Measurements from ENCODE around the gene SLC12A7.

The SLC12A7 gene

DNA sequence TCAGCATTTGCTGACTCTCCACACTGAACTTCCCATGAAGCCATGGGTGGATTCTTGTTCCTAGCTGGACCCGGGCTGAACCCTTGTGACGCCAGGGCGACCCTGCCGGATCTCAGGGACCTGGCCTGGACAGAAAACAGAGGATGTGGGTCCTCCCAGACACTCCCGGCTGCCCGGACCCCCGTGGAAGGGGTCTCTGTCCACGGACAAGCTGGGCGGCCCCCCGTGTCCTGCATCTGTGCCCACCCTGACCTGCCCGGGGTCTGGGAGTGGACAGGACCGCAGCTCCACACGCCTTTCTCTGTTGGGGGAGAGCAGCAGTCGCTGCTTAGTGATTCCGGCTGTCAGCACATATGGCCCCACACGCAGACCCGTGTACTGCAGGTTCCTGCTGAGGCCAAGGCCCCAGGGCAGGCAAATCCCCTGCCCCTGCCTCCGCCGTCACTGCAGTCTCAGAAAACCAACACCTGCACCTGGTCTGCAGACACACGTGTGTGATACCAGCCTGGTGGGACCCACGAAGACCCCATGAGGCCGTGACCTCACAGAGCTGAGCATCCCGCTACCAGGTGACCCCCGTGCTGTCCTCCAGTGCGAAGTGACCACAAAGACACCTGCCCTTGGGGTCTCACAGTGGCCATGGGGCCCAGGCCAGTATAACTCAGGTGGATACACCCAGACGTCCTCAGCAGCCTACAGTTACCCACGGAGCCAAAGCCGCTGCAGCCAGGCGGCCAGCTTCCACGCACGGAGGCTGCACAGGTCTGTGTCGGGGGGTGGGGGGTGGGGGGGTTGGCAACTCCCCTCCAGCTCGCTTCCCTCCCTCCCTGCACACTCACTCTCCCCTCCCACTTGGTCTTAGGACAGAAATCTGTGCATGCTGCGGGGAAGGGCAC lies 52.6 kb downstream of the SLC12A7 start:
- FAIRE-seq: no peak

- no peak for FAIRE-seq
Measured at GRCh38 chr5:1058083-1058945, 53.5 kb downstream of the SLC12A7 start.

GRCh38 chr5:1057485-1058082 lies 54.3 kb downstream of the SLC12A7 start:
- no peak for FAIRE-seq

DNA sequence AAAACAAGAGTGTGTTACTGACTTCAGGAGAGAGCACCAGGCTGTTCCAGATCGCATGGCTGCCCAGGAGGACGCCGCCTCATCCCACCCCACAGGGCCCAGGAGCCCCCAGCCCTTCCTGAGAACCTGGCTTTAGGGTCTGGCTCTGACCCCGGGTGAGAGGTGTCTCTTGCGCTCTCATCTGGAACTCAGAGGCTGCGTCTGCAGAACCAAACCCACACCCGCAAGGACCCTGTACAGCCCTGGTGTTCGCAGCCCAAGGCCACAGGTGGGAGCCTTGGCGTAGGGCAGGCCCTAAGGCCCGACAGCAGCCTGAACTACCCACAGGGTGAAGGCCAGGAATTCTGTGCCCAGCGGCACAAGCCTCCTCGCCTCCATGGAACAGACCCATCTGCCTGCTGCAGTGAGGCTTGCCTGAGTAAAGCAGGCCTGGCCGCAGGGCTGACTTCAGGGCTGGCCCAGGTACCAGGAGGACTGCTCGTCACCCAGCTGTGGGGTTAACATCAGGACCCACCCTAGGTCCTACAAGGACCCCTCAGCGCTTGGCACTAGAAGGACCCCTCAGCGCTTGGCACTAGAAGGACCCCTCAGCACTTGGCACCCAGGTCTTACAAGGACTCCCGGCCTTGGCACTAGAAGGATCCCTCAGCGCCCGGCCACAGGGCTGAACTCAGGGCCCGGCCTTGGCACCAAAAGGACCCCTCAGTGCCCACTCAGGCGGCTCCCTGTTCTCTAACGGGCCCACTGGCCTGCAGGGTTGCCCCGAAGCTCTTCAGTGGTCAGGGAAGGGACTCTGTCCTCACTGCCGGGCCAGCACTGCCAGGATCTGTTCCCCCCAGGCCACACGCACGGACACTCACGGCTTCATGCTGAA lies 55.0 kb downstream of the SLC12A7 start:
- no peak for FAIRE-seq

DNA sequence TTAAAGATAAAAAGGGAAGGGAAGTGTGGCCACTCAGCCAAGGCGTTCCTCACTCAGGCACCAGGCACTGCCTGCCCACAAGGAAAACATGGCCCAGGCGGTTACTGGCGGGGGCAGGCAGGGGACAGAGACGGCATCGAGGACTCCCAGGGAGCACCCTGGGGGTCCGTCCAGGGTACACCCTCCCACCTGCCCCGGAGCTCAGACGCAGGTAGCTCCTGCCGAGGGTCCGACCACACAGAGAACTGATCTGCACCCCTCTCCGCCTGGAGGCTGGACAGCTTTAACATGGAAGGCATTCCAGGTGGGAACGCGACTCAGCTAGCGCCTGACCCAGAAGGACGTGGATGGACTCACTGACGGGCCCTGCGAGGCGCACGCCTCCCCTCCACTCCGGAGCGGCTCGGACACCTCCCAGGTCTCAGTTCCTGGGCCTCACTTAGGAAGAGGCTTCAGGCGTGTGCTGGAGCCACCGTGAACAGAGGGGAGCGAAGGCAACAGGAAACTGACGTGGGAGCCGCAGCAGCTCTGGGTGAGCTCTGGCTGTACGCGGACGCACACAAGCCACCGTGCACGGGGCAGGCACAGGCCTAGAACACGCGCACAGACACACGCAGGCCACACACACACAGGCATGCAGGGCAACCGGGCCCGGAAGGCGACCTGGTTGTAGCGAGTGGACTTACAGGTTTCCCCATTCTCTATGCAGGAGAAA lies 55.8 kb downstream of the SLC12A7 start:
- no peak for FAIRE-seq

- FAIRE-seq: no peak
Measured at GRCh38 chr5:1054799-1055775, 56.8 kb downstream of the SLC12A7 start.

GRCh38 chr5:1054018-1054798 lies 57.7 kb downstream of the SLC12A7 start:
- no peak for FAIRE-seq

- FAIRE-seq: no peak
Measured at GRCh38 chr5:1053391-1054017, 58.4 kb downstream of the SLC12A7 start.

DNA sequence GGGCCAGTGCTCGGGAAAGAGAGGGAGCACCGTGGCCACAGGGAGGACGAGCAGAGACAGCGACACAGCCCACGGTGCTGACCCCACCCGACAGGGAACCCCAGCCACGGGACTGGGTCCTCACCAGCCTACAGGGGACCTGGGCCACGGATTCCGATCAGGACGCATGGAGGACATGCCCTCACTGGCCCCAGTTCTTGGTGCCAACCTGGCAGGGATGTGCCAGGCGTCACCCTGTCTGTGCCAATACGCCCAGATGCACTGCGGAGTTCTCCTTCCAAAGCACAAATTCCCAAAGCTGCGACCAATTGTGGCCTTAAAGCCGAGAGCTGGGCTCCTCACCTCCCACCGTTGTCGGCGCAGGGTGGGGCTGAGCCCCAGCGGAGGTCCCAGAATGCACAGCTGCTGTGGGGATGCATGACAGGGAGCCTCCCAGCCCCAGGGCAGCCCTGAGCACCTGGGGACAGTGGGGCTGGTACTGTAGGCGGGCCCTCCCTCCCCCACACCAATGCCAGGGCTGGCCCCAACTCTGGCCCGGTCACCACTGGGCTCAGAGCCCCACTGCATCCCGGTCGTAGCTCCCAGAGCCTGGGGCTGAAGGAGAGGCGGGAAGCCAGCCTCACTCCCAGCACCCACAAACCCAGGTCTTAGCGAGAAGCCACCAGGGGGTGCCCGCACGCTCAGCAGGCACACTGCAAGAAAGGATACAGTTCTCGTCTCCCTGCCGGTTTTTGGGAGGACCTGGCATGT lies 59.0 kb downstream of the SLC12A7 start:
- FAIRE-seq: no peak

DNA sequence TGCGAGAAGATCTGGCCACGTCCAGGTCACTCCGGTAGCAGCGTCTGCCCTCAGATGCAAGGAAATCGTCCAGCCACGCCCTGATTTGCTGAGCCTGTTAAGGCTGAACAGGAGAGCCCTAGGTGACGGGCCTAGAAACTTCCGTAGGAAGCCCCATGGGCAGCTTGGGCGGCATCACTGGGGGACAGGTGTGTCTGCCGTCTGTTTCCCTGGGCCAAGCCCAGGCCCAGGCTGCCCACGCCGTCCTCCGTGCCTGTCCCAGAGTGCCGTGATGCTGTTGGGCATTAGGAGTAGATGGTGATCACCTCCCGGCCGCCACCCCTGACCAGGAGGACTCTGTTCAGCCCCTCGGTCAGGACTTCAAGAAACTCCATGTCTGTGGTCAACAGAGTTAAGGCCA lies 59.8 kb downstream of the SLC12A7 start:
- FAIRE-seq: no peak

DNA sequence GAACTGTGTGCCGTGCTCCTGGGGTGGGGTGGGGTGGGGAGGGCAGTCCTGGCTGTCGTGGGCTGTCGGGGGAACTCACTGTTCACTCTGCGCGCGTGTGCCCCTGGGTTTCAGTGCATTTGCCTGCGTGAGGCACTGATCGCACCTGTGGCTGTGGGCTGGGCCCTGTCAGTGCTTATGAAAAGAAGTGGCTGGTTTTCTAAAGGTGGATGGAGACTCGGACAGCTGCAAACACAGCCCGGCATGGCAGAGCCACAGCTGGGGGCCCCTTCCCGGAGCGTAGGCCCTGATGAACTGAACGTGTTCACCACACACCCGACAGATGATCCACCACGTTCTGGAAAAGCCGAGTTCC lies 60.5 kb downstream of the SLC12A7 start:
- no peak for FAIRE-seq

DNA sequence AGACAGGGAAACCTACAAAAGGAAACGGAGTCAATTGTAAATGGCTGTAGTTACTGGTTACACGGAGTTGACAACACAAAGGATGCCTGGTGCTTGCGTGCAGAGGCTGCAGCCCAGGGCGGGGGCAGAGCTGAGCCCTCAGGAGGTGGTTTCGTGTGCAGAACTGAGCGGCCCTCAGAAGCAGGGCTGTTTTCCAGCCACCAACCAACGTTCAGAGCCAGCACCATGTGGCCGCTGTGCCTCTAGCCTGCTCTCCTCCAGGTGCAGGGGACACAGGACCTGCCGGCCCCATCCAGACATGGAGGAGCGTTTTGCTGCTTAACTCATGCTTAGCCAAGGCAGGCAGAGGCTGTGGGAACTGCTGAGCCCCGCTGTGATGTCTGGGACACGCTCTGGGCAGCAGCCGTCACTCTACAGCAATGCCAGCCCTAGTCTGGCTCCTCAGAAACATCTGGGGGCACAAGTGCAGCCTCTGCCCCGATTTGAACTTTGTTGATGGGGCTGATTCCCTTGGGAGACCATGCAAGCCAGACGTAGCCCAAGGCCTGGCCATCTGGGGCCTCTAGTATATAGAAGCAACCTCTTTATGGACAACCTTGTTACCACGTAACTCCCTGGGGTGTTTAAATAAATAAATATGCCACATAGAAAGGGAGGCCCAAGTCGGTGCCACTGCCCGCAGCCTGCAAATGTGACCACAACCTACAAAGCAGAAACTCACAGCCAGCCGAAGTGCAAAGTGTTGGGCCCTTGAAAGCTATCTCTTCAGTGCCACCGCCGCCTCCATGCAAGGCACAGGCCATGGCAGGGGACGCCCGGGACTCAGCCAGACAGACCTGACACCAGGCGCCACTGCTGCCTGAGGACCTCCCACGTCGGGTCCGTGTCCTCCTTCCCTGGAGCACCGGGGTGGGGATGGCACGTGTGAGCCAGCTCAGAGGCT lies 61.2 kb downstream of the SLC12A7 start:
- no peak for FAIRE-seq

- FAIRE-seq: no peak
Measured at GRCh38 chr5:1048861-1049838, 62.7 kb downstream of the SLC12A7 start.

- FAIRE-seq: no peak
Measured at GRCh38 chr5:1048162-1048721, 63.6 kb downstream of the SLC12A7 start.

- no peak for FAIRE-seq
Measured at GRCh38 chr5:1047332-1047965, 64.4 kb downstream of the SLC12A7 start.
